ENCODE results near the gene INO80D.

Gene INO80D

DNA sequence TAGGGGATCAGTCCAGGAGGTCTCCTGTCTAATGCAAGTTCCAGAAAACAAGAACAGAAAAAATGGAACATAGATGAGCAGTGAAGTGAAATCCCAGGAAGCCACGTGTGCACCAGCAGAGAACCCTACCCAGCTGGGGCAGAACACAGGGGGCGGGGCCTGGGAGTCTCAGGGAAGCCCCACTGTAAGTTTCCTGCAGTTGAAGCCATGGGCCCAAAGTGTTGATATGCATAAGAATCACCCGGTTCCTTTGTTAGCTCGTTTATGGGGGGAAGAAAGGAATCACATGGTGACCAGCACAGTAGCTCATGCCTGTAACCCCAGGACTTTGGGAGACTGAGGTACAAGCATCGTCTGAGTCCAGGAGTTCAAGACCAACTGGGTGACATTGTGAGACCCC is 131.3 kb downstream of the INO80D start:
- no peak overlapping the region for H3K23ac ChIP-seq (ENCODE audit: low read length)
- H3K4ac ChIP-seq (ENCODE audit: low read depth, low read length) = no peak overlapping the region
- DNase-seq = no peak
- no peak overlapping the region for H2AK5ac ChIP-seq (ENCODE audit: low read length)
- H2BK12ac ChIP-seq (ENCODE audit: low read length) = no peak overlapping the region
- H3K9me3 ChIP-seq (ENCODE audit: insufficient read depth, low read depth, low read length) = no peaks in the 10 kb centered on the region
- H3K79me1 ChIP-seq (ENCODE audit: low read length) = no peaks in the 10 kb centered on the region
- no peaks in the 10 kb centered on the region for H3K79me2 ChIP-seq (ENCODE audit: control insufficient read depth, insufficient read depth, low read length, poor library complexity)
- H3K27ac ChIP-seq (ENCODE audit: low read depth, low read length) = no peak overlapping the region
- H2BK120ac ChIP-seq (ENCODE audit: insufficient read depth, low read length, poor library complexity) = no peak overlapping the region
- H3K4me3 ChIP-seq (ENCODE audit: low read depth, low read length) = no peak overlapping the region
- H3K4me2 ChIP-seq (ENCODE audit: low read length) = no peak overlapping the region
- no peak overlapping the region for H4K91ac ChIP-seq (ENCODE audit: low read depth, low read length)
- no peak overlapping the region for H2AFZ ChIP-seq (ENCODE audit: insufficient read depth, low read length, poor library complexity)
- H2BK5ac ChIP-seq (ENCODE audit: low read depth, low read length, poor library complexity) = no peak overlapping the region
- no peak overlapping the region for H3K14ac ChIP-seq (ENCODE audit: low read length)
- H4K12ac ChIP-seq (ENCODE audit: low read depth, low read length) = no peak overlapping the region
- no peak overlapping the region for H3K18ac ChIP-seq (ENCODE audit: low read length)
- H3K36me3 ChIP-seq (ENCODE audit: control insufficient read depth in 1 of 2, insufficient read depth in 2 of 2, low read length in 2 of 2) = no peaks in the 10 kb centered on the region
- no peak overlapping the region for H4K8ac ChIP-seq (ENCODE audit: low read depth, low read length)
- WGBS (ENCODE audit: extremely low coverage, insufficient coverage, insufficient read length) = no CpG with 5 or more reads among the region's 5 CpGs
- no peaks in the 10 kb centered on the region for H3K4me1 ChIP-seq (ENCODE audit: control insufficient read depth in 1 of 2, insufficient read depth in 2 of 2, low read length in 2 of 2)
- H3K27me3 ChIP-seq (ENCODE audit: insufficient read depth, low read length) = no peaks in the 10 kb centered on the region
- H3K9ac ChIP-seq (ENCODE audit: low read length) = no peak overlapping the region

GRCh38 chr2:205952282-205952681 is 133.7 kb downstream of the INO80D start:
- Histone ChIP-seq H3K9ac (ENCODE audit: low read length) (no peak overlapping the region), H4K12ac (ENCODE audit: low read depth, low read length) (no peak overlapping the region), H3K18ac (ENCODE audit: low read length) (no peak overlapping the region), H3K14ac (ENCODE audit: low read length) (no peak overlapping the region), H4K8ac (ENCODE audit: low read depth, low read length) (no peak overlapping the region), H3K27ac (ENCODE audit: low read depth, low read length) (no peak overlapping the region), H3K9me3 (ENCODE audit: insufficient read depth, low read depth, low read length) (no peaks in the 10 kb centered on the region), H3K4me2 (ENCODE audit: low read length) (no peak overlapping the region), H3K23ac (ENCODE audit: low read length) (no peak overlapping the region), H3K4ac (ENCODE audit: low read depth, low read length) (no peak overlapping the region), H2AFZ (ENCODE audit: insufficient read depth, low read length, poor library complexity) (no peak overlapping the region), H3K36me3 (ENCODE audit: control insufficient read depth in 1 of 2, insufficient read depth in 2 of 2, low read length in 2 of 2) (no peaks in the 10 kb centered on the region), H3K79me2 (ENCODE audit: control insufficient read depth, insufficient read depth, low read length, poor library complexity) (no peaks in the 10 kb centered on the region), H2AK5ac (ENCODE audit: low read length) (no peak overlapping the region), H2BK5ac (ENCODE audit: low read depth, low read length, poor library complexity) (no peak overlapping the region), H3K27me3 (ENCODE audit: insufficient read depth, low read length) (no peaks in the 10 kb centered on the region), H2BK120ac (ENCODE audit: insufficient read depth, low read length, poor library complexity) (no peak overlapping the region), H2BK12ac (ENCODE audit: low read length) (no peak overlapping the region), H4K91ac (ENCODE audit: low read depth, low read length) (no peak overlapping the region), H3K79me1 (ENCODE audit: low read length) (no peaks in the 10 kb centered on the region), H3K4me3 (ENCODE audit: low read depth, low read length) (no peak overlapping the region), H3K4me1 (ENCODE audit: control insufficient read depth in 1 of 2, insufficient read depth in 2 of 2, low read length in 2 of 2) (no peaks in the 10 kb centered on the region)
- no peak for DNase-seq
- no CpG with 5 or more reads among the region's 2 CpGs for WGBS (ENCODE audit: extremely low coverage, insufficient coverage, insufficient read length)

DNA sequence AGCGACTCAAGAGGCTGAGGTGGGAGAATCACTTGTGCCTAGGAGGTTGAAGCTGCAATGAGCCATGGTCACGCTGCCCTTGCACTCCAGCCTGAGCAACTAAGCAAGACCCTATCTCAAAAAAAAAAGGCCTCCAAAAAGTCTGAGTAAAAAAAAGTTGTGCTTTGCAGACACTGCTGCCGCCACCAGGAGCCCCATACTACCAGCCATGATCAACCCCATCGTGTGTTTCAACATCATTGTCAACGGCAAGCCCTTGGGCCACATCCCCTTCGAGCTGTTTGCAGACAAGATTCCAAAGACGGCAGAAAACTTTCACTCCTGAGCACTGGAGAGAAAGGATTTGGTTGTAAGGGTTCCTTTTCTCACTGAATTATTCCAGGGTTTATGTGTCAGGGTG is 137.1 kb downstream of the INO80D start:
- WGBS (ENCODE audit: extremely low coverage, insufficient coverage, insufficient read length) = no CpG with 5 or more reads among the region's 7 CpGs

DNA sequence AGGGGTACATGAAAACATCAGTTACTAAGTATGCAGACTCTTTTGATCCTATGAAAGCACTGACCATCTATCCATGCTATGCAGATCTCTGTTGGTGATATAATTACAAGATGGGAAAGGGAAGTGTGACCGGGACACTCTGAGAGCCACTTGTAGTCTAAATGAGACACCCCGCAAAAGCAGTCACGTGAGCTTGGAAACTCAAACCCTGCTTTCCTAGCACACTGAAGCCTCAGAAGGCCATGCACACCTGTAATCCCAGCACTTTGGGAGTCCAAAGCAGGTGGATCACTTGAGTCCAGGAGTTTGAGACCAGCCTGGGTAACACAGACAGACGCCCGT is 137.5 kb downstream of the INO80D start:
- Histone ChIP-seq H2BK120ac (ENCODE audit: insufficient read depth, low read length, poor library complexity) (no peak overlapping the region), H2BK5ac (ENCODE audit: low read depth, low read length, poor library complexity) (no peak overlapping the region), H4K12ac (ENCODE audit: low read depth, low read length) (no peak overlapping the region), H3K27me3 (ENCODE audit: insufficient read depth, low read length) (no peaks in the 10 kb centered on the region), H3K36me3 (ENCODE audit: control insufficient read depth in 1 of 2, insufficient read depth in 2 of 2, low read length in 2 of 2) (no peaks in the 10 kb centered on the region), H4K8ac (ENCODE audit: low read depth, low read length) (no peak overlapping the region), H3K4me2 (ENCODE audit: low read length) (no peak overlapping the region), H3K79me2 (ENCODE audit: control insufficient read depth, insufficient read depth, low read length, poor library complexity) (no peaks in the 10 kb centered on the region), H3K9ac (ENCODE audit: low read length) (no peak overlapping the region), H3K27ac (ENCODE audit: low read depth, low read length) (no peak overlapping the region), H2AFZ (ENCODE audit: insufficient read depth, low read length, poor library complexity) (no peak overlapping the region), H3K14ac (ENCODE audit: low read length) (no peak overlapping the region), H2AK5ac (ENCODE audit: low read length) (no peak overlapping the region), H4K91ac (ENCODE audit: low read depth, low read length) (no peak overlapping the region), H2BK12ac (ENCODE audit: low read length) (no peak overlapping the region), H3K18ac (ENCODE audit: low read length) (no peak overlapping the region), H3K4me1 (ENCODE audit: control insufficient read depth in 1 of 2, insufficient read depth in 2 of 2, low read length in 2 of 2) (no peaks in the 10 kb centered on the region), H3K4me3 (ENCODE audit: low read depth, low read length) (no peak overlapping the region), H3K4ac (ENCODE audit: low read depth, low read length) (no peak overlapping the region), H3K23ac (ENCODE audit: low read length) (no peak overlapping the region), H3K79me1 (ENCODE audit: low read length) (no peaks in the 10 kb centered on the region), H3K9me3 (ENCODE audit: insufficient read depth, low read depth, low read length) (no peaks in the 10 kb centered on the region)
- WGBS (ENCODE audit: extremely low coverage, insufficient coverage, insufficient read length) = no CpG with 5 or more reads among the region's 5 CpGs
- DNase-seq = no peak

More for the DNA sequence above, 137.1 kb downstream of the INO80D start:
- H3K79me1 ChIP-seq (ENCODE audit: low read length) = no peaks in the 10 kb centered on the region
- no peak overlapping the region for H3K4me3 ChIP-seq (ENCODE audit: low read depth, low read length)
- H4K12ac ChIP-seq (ENCODE audit: low read depth, low read length) = no peak overlapping the region
- H3K79me2 ChIP-seq (ENCODE audit: control insufficient read depth, insufficient read depth, low read length, poor library complexity) = no peaks in the 10 kb centered on the region
- H2BK5ac ChIP-seq (ENCODE audit: low read depth, low read length, poor library complexity) = no peak overlapping the region
- H3K4ac ChIP-seq (ENCODE audit: low read depth, low read length) = no peak overlapping the region
- H2AK5ac ChIP-seq (ENCODE audit: low read length) = no peak overlapping the region
- no peaks in the 10 kb centered on the region for H3K4me1 ChIP-seq (ENCODE audit: control insufficient read depth in 1 of 2, insufficient read depth in 2 of 2, low read length in 2 of 2)
- no peak overlapping the region for H4K91ac ChIP-seq (ENCODE audit: low read depth, low read length)
- no peak overlapping the region for H3K23ac ChIP-seq (ENCODE audit: low read length)
- DNase-seq = no peak
- no peaks in the 10 kb centered on the region for H3K27me3 ChIP-seq (ENCODE audit: insufficient read depth, low read length)
- H2BK12ac ChIP-seq (ENCODE audit: low read length) = no peak overlapping the region
- no peak overlapping the region for H3K9ac ChIP-seq (ENCODE audit: low read length)
- no peak overlapping the region for H2AFZ ChIP-seq (ENCODE audit: insufficient read depth, low read length, poor library complexity)
- no peak overlapping the region for H3K18ac ChIP-seq (ENCODE audit: low read length)
- no peak overlapping the region for H2BK120ac ChIP-seq (ENCODE audit: insufficient read depth, low read length, poor library complexity)
- H3K9me3 ChIP-seq (ENCODE audit: insufficient read depth, low read depth, low read length) = no peaks in the 10 kb centered on the region
- H3K4me2 ChIP-seq (ENCODE audit: low read length) = no peak overlapping the region
- H4K8ac ChIP-seq (ENCODE audit: low read depth, low read length) = no peak overlapping the region
- no peak overlapping the region for H3K27ac ChIP-seq (ENCODE audit: low read depth, low read length)
- no peaks in the 10 kb centered on the region for H3K36me3 ChIP-seq (ENCODE audit: control insufficient read depth in 1 of 2, insufficient read depth in 2 of 2, low read length in 2 of 2)
- no peak overlapping the region for H3K14ac ChIP-seq (ENCODE audit: low read length)
